SIG-M5 treated with dmso at 0.1 percent for 504 hours (cell line): ENCODE data around the gene GTPBP6.
"Not testable (repeated sequence)": the region's sequence is repeated elsewhere in the genome, so short reads cannot be mapped to it uniquely, and the experiment has no call there.

Source experiments
- DNase-seq: peaks from one replicate; lab custom pipeline; 2025; ENCODE audit not compliant: unreplicated experiment; lab: John Stamatoyannopoulos, UW

Gene GTPBP6

DNA sequence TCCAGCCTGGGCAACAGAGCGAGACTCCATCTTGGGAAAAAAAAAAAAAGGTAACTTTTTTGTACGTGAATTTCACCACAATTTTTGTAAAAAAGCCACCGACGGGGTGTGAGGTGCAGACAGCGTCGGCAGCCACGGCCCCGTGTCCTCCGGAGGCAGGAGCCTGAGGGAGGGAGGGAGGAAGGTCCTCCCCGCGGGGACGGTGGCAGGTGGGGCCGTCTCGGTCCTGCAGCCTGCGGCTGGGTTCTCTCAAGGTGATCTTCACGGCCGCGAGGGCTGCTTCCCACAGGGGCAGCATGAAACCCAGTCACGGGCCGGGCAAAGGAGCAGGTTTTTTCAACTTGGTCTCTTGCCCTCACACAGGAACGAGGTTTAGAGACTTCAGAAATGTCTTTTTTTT is 23.5 kb downstream of the GTPBP6 start:
- DNase-seq: no peak

DNA sequence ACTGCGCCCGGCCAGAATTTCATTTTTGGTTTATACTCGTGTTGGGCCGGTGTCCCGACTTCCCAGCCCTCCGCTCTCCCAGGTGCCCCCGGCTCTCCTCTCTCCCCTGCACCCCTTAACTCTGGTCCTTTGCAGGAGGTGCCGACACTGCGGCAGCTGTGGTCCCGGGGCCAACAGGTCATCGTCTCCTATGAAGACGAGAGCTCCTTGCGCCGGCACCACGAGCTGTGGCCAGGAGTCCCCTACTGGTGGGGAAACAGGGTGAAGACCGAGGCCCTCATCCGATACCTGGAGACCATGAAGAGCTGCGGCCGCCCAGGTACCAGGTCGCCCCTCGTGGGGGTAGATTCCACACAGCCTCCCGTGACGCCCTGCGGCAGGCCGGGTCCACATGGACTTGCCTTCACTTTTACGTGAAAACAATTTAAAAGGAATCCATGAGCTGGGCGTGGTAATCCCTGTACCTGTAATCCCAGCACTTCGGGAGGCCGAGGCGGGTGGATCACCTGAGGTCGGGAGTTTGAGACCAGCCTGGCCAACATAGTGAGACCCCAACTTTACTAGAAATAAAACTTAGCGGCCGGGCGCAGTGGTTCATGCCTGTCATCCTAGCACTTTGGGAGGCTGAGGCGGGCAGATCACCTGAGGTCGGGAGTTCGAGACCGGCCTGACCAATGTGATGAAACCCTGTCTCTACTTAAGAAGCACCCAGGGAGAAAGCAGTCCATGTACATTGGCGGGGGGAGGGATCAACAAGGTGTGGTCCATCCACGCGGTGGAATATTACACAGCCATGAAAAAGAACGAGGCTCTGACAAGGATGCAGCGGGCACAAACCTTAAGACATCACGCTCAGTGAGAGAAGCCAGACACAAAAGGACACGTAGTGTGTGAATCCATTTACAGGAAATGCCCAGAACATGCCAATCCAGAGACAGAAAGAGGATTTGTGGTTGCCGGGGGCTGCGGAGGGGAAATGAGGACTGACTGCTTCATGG is 25.4 kb downstream of the GTPBP6 start:
- DNase-seq: no peak

DNA sequence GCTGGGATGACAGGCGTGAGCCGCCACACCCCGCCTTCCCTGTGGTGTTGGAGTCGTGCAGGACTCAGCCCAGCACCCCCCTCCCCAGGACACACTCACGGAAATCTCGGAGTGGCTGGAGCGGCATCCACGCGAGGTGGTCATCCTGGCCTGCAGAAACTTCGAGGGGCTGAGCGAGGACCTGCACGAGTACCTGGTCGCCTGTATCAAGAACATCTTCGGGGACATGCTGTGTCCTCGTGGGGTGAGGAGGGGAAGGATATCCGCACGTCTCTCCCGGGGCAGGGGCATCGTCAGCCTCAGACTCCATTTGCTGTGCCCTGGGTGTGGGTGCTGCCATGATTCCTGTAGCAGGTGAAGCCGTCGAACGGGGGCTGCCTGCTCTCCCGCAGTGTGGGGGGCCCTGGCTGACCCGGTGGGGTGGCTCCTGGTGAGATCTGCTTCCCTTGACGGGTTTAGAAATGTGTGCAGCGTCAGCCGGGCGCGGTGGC is 27.1 kb downstream of the GTPBP6 start:
- DNase-seq: no peak

- no peak for DNase-seq
These were observed 28.0 kb downstream of the GTPBP6 start for GRCh38 chrX:290476-291166.

DNA sequence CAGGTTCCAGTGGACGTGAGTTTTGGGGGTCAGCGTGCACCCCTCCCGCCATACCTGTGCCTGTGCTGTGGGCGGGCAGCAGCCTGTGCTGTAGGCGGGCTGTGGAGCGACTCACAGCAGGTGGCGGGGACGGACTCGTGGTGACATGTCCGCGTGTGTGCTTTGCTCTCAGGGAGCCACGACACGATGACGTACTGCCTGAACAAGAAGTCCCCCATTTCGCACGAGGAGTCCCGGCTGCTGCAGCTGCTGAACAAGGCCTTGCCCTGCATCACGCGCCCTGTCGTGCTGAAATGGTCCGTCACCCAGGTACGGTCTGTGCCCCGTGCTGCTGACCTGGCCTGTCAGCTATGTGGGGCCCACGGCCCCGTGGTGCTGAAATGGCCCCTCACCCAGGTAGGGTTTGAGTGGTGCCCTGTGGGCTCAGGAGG is 30.0 kb downstream of the GTPBP6 start:
- no peak for DNase-seq

DNA sequence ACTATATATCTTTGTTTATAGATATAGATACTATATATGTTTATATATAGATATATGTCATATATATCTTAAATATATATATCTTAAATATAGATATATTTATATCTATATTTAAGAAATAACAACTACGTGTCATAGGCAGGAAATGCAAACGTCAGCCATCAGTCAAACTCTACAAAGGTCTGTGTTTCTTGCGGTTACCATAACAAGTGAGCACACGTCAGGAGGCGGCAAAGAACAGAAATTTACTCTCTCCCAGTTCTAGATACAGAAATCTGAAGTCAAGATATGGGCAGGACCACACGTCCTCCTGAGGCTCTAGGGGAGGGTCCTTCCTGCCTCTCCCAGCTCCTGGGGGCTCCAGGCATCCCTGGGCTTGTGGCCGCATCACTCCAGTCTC is 30.9 kb downstream of the GTPBP6 start:
- no peak for DNase-seq

DNA sequence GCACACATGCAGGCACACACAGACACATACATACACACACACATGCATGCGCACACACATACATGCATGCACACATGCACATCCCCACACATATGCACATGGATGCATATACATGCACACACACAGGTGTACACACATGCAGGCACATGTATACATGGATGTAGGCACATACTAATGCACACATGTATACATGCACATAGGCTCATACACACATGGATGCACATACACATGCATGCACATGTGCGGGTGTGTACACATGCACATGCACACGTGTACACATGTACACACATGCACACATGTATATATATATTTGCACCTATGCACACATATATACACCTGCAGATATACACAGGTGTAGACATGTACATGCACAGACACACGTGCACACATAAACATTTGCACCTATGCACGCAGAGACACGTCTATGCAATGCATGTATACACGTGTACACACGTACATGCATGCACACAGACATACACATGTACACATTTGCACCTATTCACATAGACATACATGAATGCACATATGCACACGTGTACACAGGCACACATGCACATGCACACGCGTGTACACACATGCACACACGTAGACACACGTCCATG is 33.4 kb downstream of the GTPBP6 start:
- no peak for DNase-seq

- DNase-seq: no peak
These were observed 35.3 kb downstream of the GTPBP6 start for GRCh38 chrX:283115-283845.

GRCh38 chrX:282000-282681 is 36.5 kb downstream of the GTPBP6 start:
- DNase-seq: not testable (repeated sequence)

GRCh38 chrX:281166-281999 is 37.2 kb downstream of the GTPBP6 start, which contains the start of gene PLCXD1:
PLCXD1 (plus strand) TSS chrX:281381; CDS start chrX:284188, 2,807 bp downstream.
- no peak for DNase-seq

GRCh38 chrX:280722-281121 is 37.9 kb downstream of the GTPBP6 start:
- DNase-seq: not testable (repeated sequence)

- DNase-seq: not testable (repeated sequence)
These were observed 38.6 kb downstream of the GTPBP6 start for GRCh38 chrX:279757-280604.

DNA sequence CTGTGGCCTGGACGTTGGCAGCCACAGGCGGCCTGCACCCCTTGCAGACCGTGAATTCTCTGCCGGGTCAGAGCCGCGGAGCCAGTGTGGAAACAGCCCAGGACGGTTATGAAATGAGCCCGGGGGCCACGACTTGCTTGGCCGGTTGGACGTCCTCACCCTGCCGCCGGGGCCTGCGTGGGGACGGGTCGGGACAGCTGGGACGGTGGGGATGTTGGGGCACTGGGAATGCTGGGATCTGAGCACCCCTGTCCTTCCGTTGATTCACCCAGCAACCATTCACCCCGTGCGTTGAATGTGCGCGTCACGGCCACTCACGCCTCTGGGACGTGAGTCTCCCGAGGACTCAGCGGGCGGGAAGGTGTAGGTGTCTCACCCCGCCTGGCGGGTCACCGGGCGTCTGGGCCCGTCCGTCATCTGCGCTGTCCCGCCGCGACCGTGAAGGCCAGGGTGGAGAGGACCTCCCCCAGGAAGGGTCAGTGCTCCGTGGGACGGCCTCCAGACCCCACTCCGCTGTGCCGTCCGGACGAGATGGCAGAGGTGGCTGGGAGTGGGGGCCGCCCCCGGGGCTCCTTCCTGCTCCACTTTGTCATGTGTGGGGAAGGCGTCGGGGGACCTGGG is 41.9 kb downstream of the GTPBP6 start:
- no peak for DNase-seq

- no peak for DNase-seq
These were observed 42.5 kb downstream of the GTPBP6 start for GRCh38 chrX:275967-276580.

DNA sequence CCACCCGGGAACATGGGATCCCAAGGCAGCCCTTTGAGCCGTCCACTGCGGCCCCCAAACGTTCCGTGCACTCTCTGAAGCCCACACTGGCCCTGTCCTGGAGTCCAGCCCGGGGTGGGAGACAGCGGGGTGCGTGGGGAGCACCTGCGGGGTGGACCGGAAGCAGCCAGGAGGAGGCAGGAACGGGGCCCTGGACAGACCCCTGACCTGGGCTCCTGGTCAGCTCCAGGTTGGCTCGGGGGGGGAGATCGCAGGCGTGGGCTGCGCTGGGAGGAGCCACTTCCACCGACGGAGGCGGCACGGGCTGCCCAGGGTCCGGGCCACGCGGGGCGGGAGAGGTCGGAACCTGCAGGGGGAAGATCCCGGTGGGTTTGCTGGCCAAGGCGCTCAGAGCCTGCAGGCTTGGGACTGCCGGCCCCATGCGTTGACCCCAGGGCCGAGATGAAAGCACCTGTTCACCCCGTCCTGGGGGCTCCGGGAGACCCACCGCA is 43.1 kb downstream of the GTPBP6 start:
- DNase-seq: no peak

DNA sequence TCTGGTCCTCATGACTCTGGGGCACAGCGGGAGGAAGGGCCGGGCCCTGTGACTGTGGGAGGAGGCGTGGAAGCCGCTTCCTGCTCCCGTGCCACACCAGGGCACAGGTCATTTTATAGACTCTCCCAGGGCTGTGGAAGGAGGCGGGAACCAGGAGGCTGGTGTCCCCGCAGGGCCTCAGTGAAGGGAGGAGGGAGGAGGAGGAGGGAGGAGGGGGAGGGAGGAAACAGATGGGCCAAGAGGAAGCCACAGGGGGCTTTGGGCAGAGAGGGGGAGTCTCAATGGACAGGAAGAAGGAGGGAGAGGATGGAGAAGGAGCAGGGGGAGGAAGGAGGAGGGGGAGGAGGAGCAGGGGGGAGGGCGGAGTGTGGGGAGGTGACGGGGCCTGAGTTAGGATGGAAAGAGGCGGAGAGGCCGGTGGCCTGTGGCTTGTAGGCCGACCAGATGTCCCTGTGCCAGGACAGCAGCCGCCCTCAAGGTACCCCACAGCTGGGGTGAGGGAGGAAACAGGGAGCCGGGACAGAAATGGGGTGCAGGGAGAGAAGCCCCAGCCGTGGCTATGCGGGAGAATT is 43.6 kb downstream of the GTPBP6 start:
- DNase-seq: no peak

DNA sequence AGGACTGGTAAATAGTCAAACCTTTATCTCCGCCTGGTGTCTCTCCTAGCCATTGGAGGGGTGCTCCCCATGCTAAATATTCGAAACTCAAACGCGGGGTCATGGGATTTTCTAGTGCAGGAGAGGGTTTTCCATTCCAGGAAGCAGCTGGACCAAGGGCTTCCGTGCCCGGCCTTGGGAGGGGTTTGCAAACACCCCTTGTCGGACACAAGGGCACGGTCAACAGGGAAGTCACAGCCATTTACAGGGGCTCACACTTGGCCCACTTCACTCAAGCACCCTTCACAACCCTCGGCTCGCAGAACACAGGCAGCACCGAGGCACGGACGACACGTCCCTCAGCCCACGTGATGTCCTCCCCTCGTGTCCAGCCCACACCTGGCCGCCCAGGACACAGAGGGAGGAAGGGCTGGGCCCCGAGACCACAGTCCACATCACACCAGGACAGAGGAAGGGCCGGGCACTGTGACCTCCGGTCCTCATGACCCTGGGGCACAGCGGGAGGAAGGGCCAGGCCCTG is 47.7 kb downstream of the GTPBP6 start:
- DNase-seq: no peak
